ENCODE measurements around the gene CREG2. TPM values are rescaled to one million over a fixed set of nuclear protein-coding genes. Genes with fewer than 3 reads are reported as not detected.
"Not testable (repeated sequence)": the region's sequence is repeated elsewhere in the genome, so short reads cannot be mapped to it uniquely, and the experiment has no call there.

The CREG2 gene
- total and polyA plus RNA-seq, 2 donors, result 0.51 to 0.63 TPM

GRCh38 chr2:101340141-101340551 lies 47.2 kb downstream of the CREG2 start:
- no peak overlapping the region for H3K27ac ChIP-seq (ENCODE audit: low read depth)
- WGBS, result 91% methylated on average over 1 of the region's 1 CpG
- no peaks in the 10 kb centered on the region for H3K4me1 ChIP-seq (ENCODE audit: insufficient read depth)
- no peaks in the 10 kb centered on the region for H3K36me3 ChIP-seq (ENCODE audit: insufficient read depth)
- DNase-seq (ENCODE audit: extremely low spot score), result no peak
- no peak overlapping the region for H3K4me3 ChIP-seq (ENCODE audit: low read depth, low read length)

- Histone ChIP-seq H3K4me1 (ENCODE audit: insufficient read depth) (no peaks in the 10 kb centered on the region), H3K4me3 (ENCODE audit: low read depth, low read length) (no peak overlapping the region), H3K27ac (ENCODE audit: low read depth) (no peak overlapping the region), H3K36me3 (ENCODE audit: insufficient read depth) (no peaks in the 10 kb centered on the region)
- no peak for DNase-seq (ENCODE audit: extremely low spot score)
- WGBS, result 73% methylated on average over 4 of the region's 4 CpGs
Measured at GRCh38 chr2:101339266-101339880, 47.9 kb downstream of the CREG2 start.

GRCh38 chr2:101337877-101338276 lies 49.4 kb downstream of the CREG2 start:
- no peak overlapping the region for H3K27ac ChIP-seq (ENCODE audit: low read depth)
- no peak overlapping the region for H3K4me3 ChIP-seq (ENCODE audit: low read depth, low read length)
- no peak for DNase-seq (ENCODE audit: extremely low spot score)
- H3K4me1 ChIP-seq (ENCODE audit: insufficient read depth), result no peaks in the 10 kb centered on the region
- no peaks in the 10 kb centered on the region for H3K36me3 ChIP-seq (ENCODE audit: insufficient read depth)
- WGBS, result 23% methylated on average over 2 of the region's 2 CpGs

GRCh38 chr2:101332885-101333766 lies 54.2 kb downstream of the CREG2 start:
- DNase-seq (ENCODE audit: extremely low spot score), result no peak
- Histone ChIP-seq H3K4me1 (ENCODE audit: insufficient read depth) (no peaks in the 10 kb centered on the region), H3K36me3 (ENCODE audit: insufficient read depth) (no peaks in the 10 kb centered on the region), H3K27ac (ENCODE audit: low read depth) (no peak overlapping the region), H3K4me3 (ENCODE audit: low read depth, low read length) (no peak overlapping the region)
- WGBS, result 63% methylated on average over 5 of the region's 5 CpGs

GRCh38 chr2:101331202-101331601 lies 56.1 kb downstream of the CREG2 start:
- H3K36me3 ChIP-seq (ENCODE audit: insufficient read depth), result no peaks in the 10 kb centered on the region
- H3K4me1 ChIP-seq (ENCODE audit: insufficient read depth), result no peaks in the 10 kb centered on the region
- 83% methylated on average over 2 of the region's 2 CpGs for WGBS
- DNase-seq (ENCODE audit: extremely low spot score), result no peak
- H3K27ac ChIP-seq (ENCODE audit: low read depth), result no peak overlapping the region
- H3K4me3 ChIP-seq (ENCODE audit: low read depth, low read length), result no peak overlapping the region

GRCh38 chr2:101330253-101330933 lies 56.9 kb downstream of the CREG2 start:
- no peak for DNase-seq (ENCODE audit: extremely low spot score)
- no peaks in the 10 kb centered on the region for H3K36me3 ChIP-seq (ENCODE audit: insufficient read depth)
- WGBS, result 70% methylated on average over 12 of the region's 12 CpGs
- H3K4me1 ChIP-seq (ENCODE audit: insufficient read depth), result no peaks in the 10 kb centered on the region
- no peak overlapping the region for H3K27ac ChIP-seq (ENCODE audit: low read depth)
- no peak overlapping the region for H3K4me3 ChIP-seq (ENCODE audit: low read depth, low read length)

- Histone ChIP-seq H3K27ac (ENCODE audit: low read depth) (no peak overlapping the region), H3K36me3 (ENCODE audit: insufficient read depth) (no peaks in the 10 kb centered on the region), H3K4me1 (ENCODE audit: insufficient read depth) (no peaks in the 10 kb centered on the region), H3K4me3 (ENCODE audit: low read depth, low read length) (no peak overlapping the region)
- DNase-seq (ENCODE audit: extremely low spot score), result no peak
- 75% methylated on average over 4 of the region's 4 CpGs for WGBS
Measured at GRCh38 chr2:101329026-101329425, 58.3 kb downstream of the CREG2 start.

- no peaks in the 10 kb centered on the region for H3K4me1 ChIP-seq (ENCODE audit: insufficient read depth)
- WGBS, result 51% methylated on average over 3 of the region's 3 CpGs
- H3K4me3 ChIP-seq (ENCODE audit: low read depth, low read length), result no peak overlapping the region
- no peak for DNase-seq (ENCODE audit: extremely low spot score)
- no peaks in the 10 kb centered on the region for H3K36me3 ChIP-seq (ENCODE audit: insufficient read depth)
- H3K27ac ChIP-seq (ENCODE audit: low read depth), result peak overlapping the region; percentile 66
Measured at GRCh38 chr2:101328474-101329007, 58.8 kb downstream of the CREG2 start.

- WGBS, result 60% methylated on average over 5 of the region's 5 CpGs
- no peaks in the 10 kb centered on the region for H3K4me1 ChIP-seq (ENCODE audit: insufficient read depth)
- no peak overlapping the region for H3K4me3 ChIP-seq (ENCODE audit: low read depth, low read length)
- peak overlapping the region; percentile 66 for H3K27ac ChIP-seq (ENCODE audit: low read depth)
- H3K36me3 ChIP-seq (ENCODE audit: insufficient read depth), result no peaks in the 10 kb centered on the region
- DNase-seq (ENCODE audit: extremely low spot score), result peak; percentile 85
Measured at GRCh38 chr2:101327863-101328394, 59.4 kb downstream of the CREG2 start.

GRCh38 chr2:101325425-101325824 lies 61.9 kb downstream of the CREG2 start:
- no peak overlapping the region for H3K4me3 ChIP-seq (ENCODE audit: low read depth, low read length)

GRCh38 chr2:101316568-101316967 lies 70.7 kb downstream of the CREG2 start:
- H3K27ac ChIP-seq (ENCODE audit: low read depth); H3K4me3 ChIP-seq (ENCODE audit: low read depth, low read length); DNase-seq (ENCODE audit: extremely low spot score); H3K36me3 ChIP-seq (ENCODE audit: insufficient read depth); H3K4me1 ChIP-seq (ENCODE audit: insufficient read depth): not testable (repeated sequence)
- WGBS, result 87% methylated on average over 6 of the region's 6 CpGs

More at GRCh38 chr2:101325425-101325824, 61.9 kb downstream of the CREG2 start:
- no peak for DNase-seq (ENCODE audit: extremely low spot score)
- WGBS, result 83% methylated on average over 1 of the region's 1 CpG
- no peak overlapping the region for H3K27ac ChIP-seq (ENCODE audit: low read depth)
- H3K4me1 ChIP-seq (ENCODE audit: insufficient read depth), result no peaks in the 10 kb centered on the region
- H3K36me3 ChIP-seq (ENCODE audit: insufficient read depth), result no peaks in the 10 kb centered on the region

GRCh38 chr2:101311696-101312017 lies 75.6 kb downstream of the CREG2 start:
- Histone ChIP-seq H3K36me3 (ENCODE audit: insufficient read depth) (no peaks in the 10 kb centered on the region), H3K4me3 (ENCODE audit: low read depth, low read length) (no peak overlapping the region), H3K4me1 (ENCODE audit: insufficient read depth) (no peaks in the 10 kb centered on the region), H3K27ac (ENCODE audit: low read depth) (no peak overlapping the region)
- WGBS, result 71% methylated on average over 3 of the region's 3 CpGs
- DNase-seq (ENCODE audit: extremely low spot score), result no peak

GRCh38 chr2:101310834-101311695 lies 76.2 kb downstream of the CREG2 start:
- Histone ChIP-seq H3K27ac (ENCODE audit: low read depth) (no peak overlapping the region), H3K4me1 (ENCODE audit: insufficient read depth) (no peaks in the 10 kb centered on the region), H3K36me3 (ENCODE audit: insufficient read depth) (no peaks in the 10 kb centered on the region), H3K4me3 (ENCODE audit: low read depth, low read length) (no peak overlapping the region)
- 72% methylated on average over 7 of the region's 7 CpGs for WGBS
- DNase-seq (ENCODE audit: extremely low spot score), result no peak

Data from urinary bladder (tissue), 4 donors.